GM12878 (cell line): Measurements from ENCODE around the gene MAP3K21. TPM values are rescaled to one million over a fixed set of nuclear protein-coding genes. Genes with fewer than 3 reads are reported as not detected.

Experiments used
- ATAC-seq: fragments of 200-7000 bp; cut with Tn5 transposase; 3 replicates; pipeline ENCODE4 v1.9.1; 2020; ENCODE audit warnings: mild to moderate bottlenecking, moderate library complexity
- BruUV-seq: library from RNA; stranded (reverse); fragments of 400-500 nt; replicated peaks from 2 replicates; lab custom pipeline; 2021; lab: Mats Ljungman, UMichigan
- CTCF ChIA-PET: fragments of 300-600 bp; sonication (Branson Sonifier 250); formaldehyde crosslinking; extraction: SDS; loops from one replicate; lab custom pipeline; 2021; ENCODE audit warnings: inconsistent platforms; lab: Yijun Ruan, JAX
- POLR2A ChIA-PET: fragments of 350-600 bp; formaldehyde crosslinking; extraction: SDS; loops from one replicate; lab custom pipeline; 2021; ENCODE audit warnings: inconsistent platforms; lab: Charles Lee
- RAD21 ChIA-PET: fragments of 300-600 bp; sonication (Branson Sonifier 250); formaldehyde crosslinking; loops from one replicate; lab custom pipeline; 2023; ENCODE audit warnings: antibody characterized with exemption; ENCODE audit not compliant: unreplicated experiment; lab: Charles Lee
- SMC1A ChIA-PET: fragments of 300-600 bp; sonication (Branson Sonifier 250); formaldehyde crosslinking; loops from one replicate; lab custom pipeline; 2023; ENCODE audit not compliant: unreplicated experiment, uncharacterized antibody; lab: Charles Lee
- DNase-seq: peaks from one replicate; pipeline ENCODE4 v3.0.0-alpha.2; 2011; ENCODE audit warnings: low read depth, low spot score
- FAIRE-seq: peaks from 3 replicates; lab custom pipeline; 2011; peaks lifted over from hg19 to GRCh38; lab: Jason Lieb, UNC
- H2AFZ ChIP-seq: 2 replicates; pipeline ENCODE4 v1.6.0; 2011; ENCODE audit warnings: low read depth, low read length, control low read depth; ENCODE audit not compliant: control insufficient read depth
- H3K27ac ChIP-seq: 2 replicates; pipeline ENCODE4 v1.5.1; 2011; ENCODE audit warnings: control low read depth; ENCODE audit not compliant: control insufficient read depth, insufficient read depth
- H3K27me3 ChIP-seq, 2 experiments: replicated peaks in 1 of 2; 2 replicates each; pipeline versions ENCODE4 v1.6.0 to v1.6.1; 2011; ENCODE audit warnings: low read length in 1 of 2; ENCODE audit not compliant: control insufficient read depth in 2 of 2, insufficient read depth in 2 of 2
- H3K36me3 ChIP-seq, 2 experiments: 2 replicates each; pipeline ENCODE4 v1.5.1; 2011; ENCODE audit warnings: low read length in 1 of 2; ENCODE audit not compliant: control insufficient read depth in 2 of 2, insufficient read depth in 2 of 2
- H3K4me1 ChIP-seq: 2 replicates; pipeline ENCODE4 v1.6.1; 2011; ENCODE audit warnings: mild to moderate bottlenecking, low read length, moderate library complexity, mixed read lengths; ENCODE audit not compliant: control insufficient read depth, insufficient read depth
- H3K4me2 ChIP-seq: 2 replicates; pipeline ENCODE4 v1.6.0; 2011; ENCODE audit warnings: control low read depth; ENCODE audit not compliant: control insufficient read depth, insufficient read depth
- H3K4me3 ChIP-seq: fragments of 200-600 bp; sonication (generic); 2 replicates; pipeline ENCODE4 v1.5.1; 2016
- H3K79me2 ChIP-seq: 2 replicates; pipeline ENCODE4 v1.6.0; 2011; ENCODE audit warnings: low read length; ENCODE audit not compliant: control insufficient read depth, insufficient read depth
- H3K9ac ChIP-seq: 2 replicates; pipeline ENCODE4 v1.8.0; 2011; ENCODE audit warnings: low read length, control low read depth, mixed read lengths; ENCODE audit not compliant: control insufficient read depth, insufficient read depth
- H3K9me3 ChIP-seq: replicated peaks from 3 replicates; pipeline ENCODE4 v1.5.1; 2011; ENCODE audit warnings: mild to moderate bottlenecking, low read length; ENCODE audit not compliant: control insufficient read depth, insufficient read depth
- H4K20me1 ChIP-seq: 2 replicates; pipeline ENCODE4 v1.6.0; 2011; ENCODE audit not compliant: control insufficient read depth, insufficient read depth
- ATF2 ChIP-seq: IDR thresholded peaks from 2 replicates; pipeline ENCODE4 v1.6.1; 2012; ENCODE audit warnings: low read length, inconsistent platforms
- BRCA1 ChIP-seq: IDR thresholded peaks from 2 replicates; pipeline ENCODE4 v1.6.1; 2011; ENCODE audit warnings: low read depth, low read length, improper control_type of control experiment
- CBFB ChIP-seq: IDR thresholded peaks from 2 replicates; pipeline ENCODE4 v1.6.1; 2016; ENCODE audit warnings: antibody characterized with exemption, low read depth
- EZH2 ChIP-seq: IDR thresholded peaks from 2 replicates; pipeline ENCODE4 v1.6.1; 2012; ENCODE audit warnings: low read depth, mild to moderate bottlenecking, control low read depth, inconsistent platforms, low read length, borderline replicate concordance; ENCODE audit not compliant: control insufficient read depth
- HDGF ChIP-seq: fragments of 450-650 bp; IDR thresholded peaks from 2 replicates; pipeline ENCODE4 v1.6.1; 2016; ENCODE audit warnings: antibody characterized with exemption
- POU2F2 ChIP-seq: IDR thresholded peaks from 3 replicates; pipeline ENCODE4 v1.6.1; 2011; ENCODE audit warnings: low read depth, mild to moderate bottlenecking, low read length, borderline replicate concordance
- SIN3A ChIP-seq: IDR thresholded peaks from 2 replicates; pipeline ENCODE4 v1.6.1; 2012; ENCODE audit warnings: low read depth, low read length, improper control_type of control experiment
- SMAD1 ChIP-seq: fragments of 450-650 bp; IDR thresholded peaks from 2 replicates; pipeline ENCODE4 v1.6.1; 2018; ENCODE audit warnings: mild to moderate bottlenecking, low read depth; ENCODE audit not compliant: partially characterized antibody
- STAT1 ChIP-seq: fragments of 450-650 bp; conservative IDR thresholded peaks from 2 replicates; pipeline ENCODE4 v1.6.1; 2014; ENCODE audit warnings: antibody characterized with exemption, mild to moderate bottlenecking
- STAT3 ChIP-seq: IDR thresholded peaks from 2 replicates; pipeline ENCODE4 v1.6.1; 2011; ENCODE audit warnings: low read depth, low read length, improper control_type of control experiment
- YY1 ChIP-seq: IDR thresholded peaks from 2 replicates; pipeline ENCODE4 v1.6.1; 2011; ENCODE audit warnings: low read depth, mild to moderate bottlenecking, low read length
- WGBS: methylation state at CpG from one replicate; pipeline ENCODE4 v1.1.6; 2016; ENCODE audit warnings: low lambda C conversion rate; ENCODE audit not compliant: insufficient replicate concordance, insufficient coverage; ENCODE audit errors: missing lambda C conversion rate; 5-methylcytosine and 5-hydroxymethylcytosine counted together
- in situ Hi-C: fragments of 300-500 bp; cut with MboI; formaldehyde crosslinking; loops from 9 replicates; pipeline ENCODE4 v1.14.3; 2018; ENCODE audit warnings: mixed read lengths
- intact Hi-C: fragments of 100-400 bp; cut with micrococcal nuclease; formaldehyde crosslinking; loops from one replicate; pipeline ENCODE4 v1.14.2; 2022; ENCODE audit not compliant: unreplicated experiment
- polyA plus RNA-seq, 11 experiments: library from polyadenylated mRNA; depleted of rRNA in 4 of 11; unstranded in 6 of 11; stranded (reverse) in 5 of 11; fragments of >200 nt; fragmentation: Nextera tagmentation in 4 of 11; fragmentation: Illumina TruSeq in 1 of 11; extraction: Ambion mirVana in 4 of 11; extraction: Trizol in 1 of 11; gene quantifications; 1 replicate in 1 of 11; 2 replicates in 10 of 11; pipeline versions ENCODE4 v1.2.1 to v1.2.3, GENCODE V29; 2011 to 2016; ENCODE audit warnings: inconsistent platforms in 2 of 11, missing spikeins in 2 of 11, low read depth in 1 of 11
- total RNA-seq, 4 experiments: library from RNA; depleted of rRNA in 3 of 4; stranded (reverse); fragments of >200 nt in 3 of 4; fragmentation: Illumina TruSeq in 1 of 4; extraction: Trizol in 1 of 4; gene quantifications; 2 replicates each; pipeline versions ENCODE4 v1.2.1 to v1.2.3, GENCODE V29; 2013 to 2021

The MAP3K21 gene
- total and polyA plus RNA-seq, 10 of the 15 experiments (the other 5 are each of a cell fraction or from before 2014, with no cell fraction given) = 0.02 to 0.21 (median 0.09) TPM; not detected in 1

GRCh38 chr1:233289676-233290075 lies 37.8 kb upstream of the MAP3K21 start:
- no peak overlapping the region for H3K27ac ChIP-seq
- H4K20me1 ChIP-seq = no peaks in the 10 kb centered on the region
- ChIA-PET RAD21 (no interaction called here), SMC1A (no interaction called here), CTCF (no interaction called here), POLR2A (no interaction called here)
- FAIRE-seq (no peak), DNase-seq (no peak), ATAC-seq (no peak)
- H3K27me3 ChIP-seq = no peaks in the 10 kb centered on the region
- WGBS = 93% methylated on average over 4 of the region's 4 CpGs
- no peak overlapping the region for H2AFZ ChIP-seq
- H3K4me1 ChIP-seq = peaks cover 4% of the 10 kb centered on the region; the same call in 1 of the 2 replicates
- H3K4me3 ChIP-seq = no peak overlapping the region
- H3K4me2 ChIP-seq = no peak overlapping the region
- in situ Hi-C loops = no loop called here
- no peaks in the 10 kb centered on the region for H3K36me3 ChIP-seq
- H3K9me3 ChIP-seq = no peaks in the 10 kb centered on the region; the same call in 2 of the 3 replicates
- BruUV-seq = no TSS peak
- no peaks in the 10 kb centered on the region; the same call in 1 of the 2 replicates for H3K79me2 ChIP-seq
- TF ChIP-seq CBFB = no peak
- no peak for TF ChIP-seq SIN3A
- no peak for TF ChIP-seq SMAD1
- no peak for TF ChIP-seq STAT1
- no peak for TF ChIP-seq HDGF
- TF ChIP-seq POU2F2 = no peak
- no peak for TF ChIP-seq ATF2
- no peak for TF ChIP-seq YY1
- no peak for TF ChIP-seq EZH2
- TF ChIP-seq BRCA1 = no peak
- no peak for TF ChIP-seq STAT3
- no peak overlapping the region for H3K9ac ChIP-seq
- intact Hi-C loops = no loop called here
